Measurements from ENCODE around the gene IFT57. TPM values are rescaled to one million over a fixed set of nuclear protein-coding genes. Genes with fewer than 3 reads are reported as not detected.

Gene IFT57
- total and polyA plus RNA-seq, 2 of the 8 experiments (the other 6 are each of a cell fraction or from before 2014, with no cell fraction given) = 15.1 to 27.8 TPM

DNA sequence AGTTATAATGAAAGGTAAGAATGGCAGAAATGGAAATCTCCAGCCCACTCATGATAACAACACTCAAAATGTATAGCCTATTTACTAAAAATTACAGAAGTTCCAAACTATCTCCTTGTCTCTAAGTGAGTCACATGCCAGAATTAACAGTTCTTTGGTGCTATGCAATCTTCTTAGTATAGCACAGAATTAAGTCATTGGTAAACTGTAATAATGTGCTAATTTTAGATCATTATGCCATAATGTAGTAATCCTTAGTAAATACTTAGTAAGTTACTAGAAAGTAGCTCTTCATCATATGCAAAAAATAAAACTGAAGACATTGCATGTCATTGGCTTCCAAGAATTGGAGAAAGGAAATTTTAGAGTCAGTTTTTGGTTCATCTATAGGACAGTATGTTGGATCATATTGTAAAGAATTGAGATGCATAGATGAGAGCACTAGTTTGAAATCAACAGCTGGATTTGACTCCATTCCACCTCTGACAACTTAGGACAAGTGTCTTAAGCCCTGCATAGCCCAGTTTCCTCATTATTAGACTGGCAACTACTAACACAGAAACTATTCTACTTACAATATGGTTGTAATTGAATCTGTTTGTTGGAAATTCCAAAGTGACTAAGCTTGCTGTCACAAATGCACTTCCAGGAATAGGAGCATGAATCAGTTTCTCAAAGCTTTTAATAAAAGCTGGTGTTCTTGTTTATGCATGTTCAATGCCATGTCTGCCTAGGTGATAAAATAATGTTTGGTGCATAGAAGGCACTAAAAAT lies 91.3 kb downstream of the IFT57 start:
- FAIRE-seq (no peak), DNase-seq (ENCODE audit: low read depth in 1 of 2, low spot score in 2 of 2) (no peak)
- no peaks in the 10 kb centered on the region for H3K79me1 ChIP-seq (ENCODE audit: low read depth, low read length)
- H4K8ac ChIP-seq (ENCODE audit: extremely low read depth, insufficient read depth, low read length) = no peak overlapping the region
- POLR2A ChIA-PET (ENCODE audit: partially characterized antibody) = no interaction called here
- H4K20me1 ChIP-seq (replicated peaks in 1 of 2; ENCODE audit: control insufficient read depth in 1 of 2, insufficient read depth in 2 of 2, low read length in 2 of 2) = no peaks in the 10 kb centered on the region
- H3K23me2 ChIP-seq (ENCODE audit: low read depth, low read length) = no peaks in the 10 kb centered on the region
- no peak overlapping the region for H3K27ac ChIP-seq (ENCODE audit: low read depth, low read length)
- H3K79me2 ChIP-seq (ENCODE audit: control insufficient read depth in 1 of 2, insufficient read depth in 2 of 2, low read length in 2 of 2) = no peaks in the 10 kb centered on the region
- H3K36me3 ChIP-seq (ENCODE audit: control insufficient read depth in 2 of 4, insufficient read depth in 4 of 4, low read length in 3 of 4) = no peaks in the 10 kb centered on the region
- no peak overlapping the region for H3K14ac ChIP-seq (ENCODE audit: insufficient read length)
- H2BK20ac ChIP-seq (ENCODE audit: low read length) = no peak overlapping the region
- no peaks in the 10 kb centered on the region for H3K27me3 ChIP-seq (replicated peaks in 1 of 4; ENCODE audit: control insufficient read depth in 3 of 4, extremely low read depth in 1 of 4, insufficient read depth in 3 of 4, low read length in 3 of 4)
- no peak overlapping the region for H2AFZ ChIP-seq (ENCODE audit: low read length)
- no peak overlapping the region for H3K56ac ChIP-seq (replicated peaks; ENCODE audit: insufficient read length, low read depth, low read length)
- H4K91ac ChIP-seq (replicated peaks; ENCODE audit: insufficient read length, low read length) = no peak overlapping the region
- H2BK15ac ChIP-seq (ENCODE audit: low read length) = no peak overlapping the region
- no peaks in the 10 kb centered on the region for H3K4me1 ChIP-seq (replicated peaks in 1 of 4; ENCODE audit: control insufficient read depth in 3 of 4, insufficient read depth in 4 of 4, low read length in 3 of 4)
- no peak overlapping the region for H3K18ac ChIP-seq (ENCODE audit: extremely low read depth, low read length)
- no peak overlapping the region for H3K4me2 ChIP-seq (ENCODE audit: insufficient read depth in 1 of 2, low read depth in 2 of 2, low read length in 2 of 2)
- no peak overlapping the region for H3K4ac ChIP-seq (replicated peaks; ENCODE audit: insufficient read length, low read depth, low read length)
- no peak overlapping the region for H3K9ac ChIP-seq (replicated peaks in 1 of 4; ENCODE audit: extremely low read depth in 1 of 4, low read depth in 3 of 4, low read length in 3 of 4)
- H2BK12ac ChIP-seq (ENCODE audit: low read depth, low read length) = no peak overlapping the region
- no peaks in the 10 kb centered on the region for H3K9me3 ChIP-seq (ENCODE audit: insufficient read depth in 2 of 2, low read depth in 1 of 2, low read length in 1 of 2)
- H4K5ac ChIP-seq (ENCODE audit: insufficient read length, low read depth, low read length) = no peak overlapping the region
- no peak overlapping the region for H2BK5ac ChIP-seq (ENCODE audit: low read depth, low read length)
- H3K4me3 ChIP-seq (ENCODE audit: extremely low read depth in 1 of 4, insufficient read depth in 2 of 4, low read depth in 3 of 4, low read length in 4 of 4) = no peak overlapping the region
- no peak overlapping the region for H3K23ac ChIP-seq (ENCODE audit: insufficient read length)
- H2AK5ac ChIP-seq (ENCODE audit: low read depth, low read length) = no peak overlapping the region
- CTCF ChIA-PET (ENCODE audit: partially characterized antibody) = interaction anchor here (1.6 kb wide), 1 partner anchor 23 kb away, joined by 5 read pairs; no protein-coding TSS in a partner anchor
- H2BK120ac ChIP-seq (replicated peaks; ENCODE audit: low read depth, low read length) = no peak overlapping the region
- TF ChIP-seq, protein P1, sequence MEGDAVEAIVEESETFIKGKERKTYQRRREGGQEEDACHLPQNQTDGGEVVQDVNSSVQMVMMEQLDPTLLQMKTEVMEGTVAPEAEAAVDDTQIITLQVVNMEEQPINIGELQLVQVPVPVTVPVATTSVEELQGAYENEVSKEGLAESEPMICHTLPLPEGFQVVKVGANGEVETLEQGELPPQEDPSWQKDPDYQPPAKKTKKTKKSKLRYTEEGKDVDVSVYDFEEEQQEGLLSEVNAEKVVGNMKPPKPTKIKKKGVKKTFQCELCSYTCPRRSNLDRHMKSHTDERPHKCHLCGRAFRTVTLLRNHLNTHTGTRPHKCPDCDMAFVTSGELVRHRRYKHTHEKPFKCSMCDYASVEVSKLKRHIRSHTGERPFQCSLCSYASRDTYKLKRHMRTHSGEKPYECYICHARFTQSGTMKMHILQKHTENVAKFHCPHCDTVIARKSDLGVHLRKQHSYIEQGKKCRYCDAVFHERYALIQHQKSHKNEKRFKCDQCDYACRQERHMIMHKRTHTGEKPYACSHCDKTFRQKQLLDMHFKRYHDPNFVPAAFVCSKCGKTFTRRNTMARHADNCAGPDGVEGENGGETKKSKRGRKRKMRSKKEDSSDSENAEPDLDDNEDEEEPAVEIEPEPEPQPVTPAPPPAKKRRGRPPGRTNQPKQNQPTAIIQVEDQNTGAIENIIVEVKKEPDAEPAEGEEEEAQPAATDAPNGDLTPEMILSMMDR (IDR thresholded peaks at IDR 0.05; ENCODE audit: control extremely low read depth in 1 of 3, insufficient read depth in 1 of 3, low read depth in 1 of 3, low read length in 3 of 3) = no peak
- no peak for TF ChIP-seq TBP (IDR thresholded peaks at IDR 0.05; ENCODE audit: low read depth, low read length)
- no peak for TF ChIP-seq RXRA (IDR thresholded peaks at IDR 0.05; ENCODE audit: insufficient read depth, low read depth, low read length)
- no peak for TF ChIP-seq EP300 (IDR thresholded peaks at IDR 0.05; ENCODE audit: borderline replicate concordance in 1 of 2, low read depth in 2 of 2, low read length in 2 of 2)
- no peak for TF ChIP-seq TEAD4 (IDR thresholded peaks at IDR 0.05; ENCODE audit: low read depth, low read length)
- no peak for TF ChIP-seq KDM4A (IDR thresholded peaks at IDR 0.05; ENCODE audit: low read depth, low read length, severe bottlenecking)
- TF ChIP-seq CREB1 (IDR thresholded peaks at IDR 0.05) = no peak
- TF ChIP-seq SP2 (IDR thresholded peaks at IDR 0.05; ENCODE audit: low read length) = no peak
- no peak for TF ChIP-seq HDAC6 (IDR thresholded peaks at IDR 0.05; ENCODE audit: low read depth, low read length)
- no peak for TF ChIP-seq SIRT6 (IDR thresholded peaks at IDR 0.05; ENCODE audit: low read length)
- no peak for TF ChIP-seq TCF12 (IDR thresholded peaks at IDR 0.05; ENCODE audit: low read depth, low read length)
- TF ChIP-seq CHD2 (IDR thresholded peaks at IDR 0.05; ENCODE audit: low read length) = no peak
